ENCODE measurements around the gene CD44. TPM values are rescaled to one million over a fixed set of nuclear protein-coding genes. Genes with fewer than 3 reads are reported as not detected.

Gene CD44
- total RNA-seq, 2 experiments from 2014 or later, result 518 to 534 TPM

- H3K27me3 Mint-ChIP-seq, result no peaks in the 10 kb centered on the region
- no peak for DNase-seq
- H3K27ac Mint-ChIP-seq, result no peak overlapping the region
- ChIA-PET POLR2A (no interaction called here), CTCF (interaction anchor here (0.8 to 2.6 kb wide), 3 partner anchors 10 to 16 kb away, joined by 3 to 6 read pairs (median 4); no protein-coding TSS in a partner anchor)
- peaks cover 3% of the 10 kb centered on the region for H3K9me3 Mint-ChIP-seq
- peaks cover 2% of the 10 kb centered on the region for H3K36me3 Mint-ChIP-seq (ENCODE audit: low read depth)
- no peak overlapping the region for H3K4me3 Mint-ChIP-seq
- peaks cover 35% of the 10 kb centered on the region for H3K4me1 Mint-ChIP-seq
Observed at GRCh38 chr11:35134403-35135148, 4.4 kb upstream of the CD44 start.

GRCh38 chr11:35135222-35135621 is 3.7 kb upstream of the CD44 start:
- Mint-ChIP-seq H3K4me3 (no peak overlapping the region), H3K27ac (no peak overlapping the region), H3K27me3 (no peaks in the 10 kb centered on the region), H3K9me3 (peaks cover 3% of the 10 kb centered on the region), H3K36me3 (ENCODE audit: low read depth) (peaks cover 9% of the 10 kb centered on the region), H3K4me1 (peaks cover 35% of the 10 kb centered on the region)
- DNase-seq, result no peak
- ChIA-PET POLR2A (no interaction called here), CTCF (interaction anchor here (2.6 kb wide), 1 partner anchor 10 kb away, joined by 6 read pairs; no protein-coding TSS in a partner anchor)

GRCh38 chr11:35136311-35136710 is 2.7 kb upstream of the CD44 start:
- Mint-ChIP-seq H3K27me3 (no peaks in the 10 kb centered on the region), H3K4me3 (no peak overlapping the region), H3K4me1 (peaks cover 33% of the 10 kb centered on the region), H3K27ac (no peak overlapping the region), H3K36me3 (ENCODE audit: low read depth) (peaks cover 18% of the 10 kb centered on the region), H3K9me3 (peaks cover 3% of the 10 kb centered on the region)
- ChIA-PET CTCF (no interaction called here), POLR2A (no interaction called here)
- no peak for DNase-seq

- no peaks in the 10 kb centered on the region for H3K27me3 Mint-ChIP-seq
- DNase-seq, result no peak
- H3K9me3 Mint-ChIP-seq, result no peaks in the 10 kb centered on the region
- peak overlapping the region; percentile 87 for H3K4me3 Mint-ChIP-seq
- peaks cover 37% of the 10 kb centered on the region for H3K4me1 Mint-ChIP-seq
- CTCF ChIA-PET, result interaction anchor here (1.2 to 3.1 kb wide), 5 partner anchors 9 to 49 kb away, joined by 4 to 15 read pairs (median 5); no protein-coding TSS in a partner anchor
- H3K27ac Mint-ChIP-seq, result peak overlapping the region; percentile 94
- H3K36me3 Mint-ChIP-seq (ENCODE audit: low read depth), result peaks cover 31% of the 10 kb centered on the region
- POLR2A ChIA-PET, result no interaction called here
Observed at GRCh38 chr11:35138058-35138457, 913 bp upstream of the CD44 start.

- Mint-ChIP-seq H3K4me1 (peaks cover 41% of the 10 kb centered on the region), H3K27ac (peak overlapping the region; percentile 94), H3K9me3 (no peaks in the 10 kb centered on the region), H3K36me3 (ENCODE audit: low read depth) (peaks cover 33% of the 10 kb centered on the region), H3K27me3 (no peaks in the 10 kb centered on the region), H3K4me3 (peak overlapping the region; percentile 87)
- no peak for DNase-seq
- CTCF ChIA-PET, result interaction anchor here (1.1 to 3.1 kb wide), 7 partner anchors 10 to 86 kb away, joined by 3 to 15 read pairs (median 5); no protein-coding TSS in a partner anchor
- POLR2A ChIA-PET, result no interaction called here
Observed at GRCh38 chr11:35138606-35138942, 397 bp upstream of the CD44 start.

GRCh38 chr11:35139722-35140282 is 831 bp downstream of the CD44 start:
- no peaks in the 10 kb centered on the region for H3K27me3 Mint-ChIP-seq
- peaks cover 52% of the 10 kb centered on the region for H3K4me1 Mint-ChIP-seq
- peaks cover 43% of the 10 kb centered on the region for H3K36me3 Mint-ChIP-seq (ENCODE audit: low read depth)
- H3K9me3 Mint-ChIP-seq, result no peaks in the 10 kb centered on the region
- H3K27ac Mint-ChIP-seq, result peak overlapping the region; percentile 94
- H3K4me3 Mint-ChIP-seq, result peak overlapping the region; percentile 87
- POLR2A ChIA-PET, result interaction anchor here (0.5 to 1.0 kb wide), 3 partner anchors 23 to 127 kb away, joined by 3 to 4 read pairs (median 3); no protein-coding TSS in a partner anchor
- DNase-seq, result no peak
- CTCF ChIA-PET, result interaction anchor here (0.6 to 3.1 kb wide), 13 partner anchors 11 to 489 kb away, joined by 3 to 15 read pairs (median 4); no protein-coding TSS in a partner anchor

GRCh38 chr11:35141071-35141470 is 2.1 kb downstream of the CD44 start:
- POLR2A ChIA-PET, result no interaction called here
- Mint-ChIP-seq H3K4me1 (peaks cover 65% of the 10 kb centered on the region), H3K9me3 (no peaks in the 10 kb centered on the region), H3K27ac (peak overlapping the region; percentile 94), H3K36me3 (ENCODE audit: low read depth) (peaks cover 56% of the 10 kb centered on the region), H3K27me3 (no peaks in the 10 kb centered on the region), H3K4me3 (peak overlapping the region; percentile 87)
- CTCF ChIA-PET, result interaction anchor here (0.7 to 3.1 kb wide), 9 partner anchors 10 to 250 kb away, joined by 3 to 15 read pairs (median 5); no protein-coding TSS in a partner anchor
- no peak for DNase-seq

GRCh38 chr11:35141571-35141971 is 2.6 kb downstream of the CD44 start:
- ChIA-PET CTCF (interaction anchor here (0.7 to 2.8 kb wide), 7 partner anchors 9 to 250 kb away, joined by 3 to 8 read pairs (median 5); no protein-coding TSS in a partner anchor), POLR2A (no interaction called here)
- Mint-ChIP-seq H3K4me1 (peaks cover 70% of the 10 kb centered on the region), H3K4me3 (peak overlapping the region; percentile 87), H3K27ac (peak overlapping the region; percentile 94), H3K9me3 (no peaks in the 10 kb centered on the region), H3K27me3 (no peaks in the 10 kb centered on the region), H3K36me3 (ENCODE audit: low read depth) (peaks cover 61% of the 10 kb centered on the region)
- peak; percentile 45 for DNase-seq

- CTCF ChIA-PET, result no interaction called here
- POLR2A ChIA-PET, result no interaction called here
- peak overlapping the region; percentile 28 for H3K27ac Mint-ChIP-seq
- peak overlapping the region; percentile 87 for H3K4me3 Mint-ChIP-seq
- peaks cover 73% of the 10 kb centered on the region for H3K4me1 Mint-ChIP-seq
- peaks cover 2% of the 10 kb centered on the region for H3K9me3 Mint-ChIP-seq
- H3K36me3 Mint-ChIP-seq (ENCODE audit: low read depth), result peaks cover 69% of the 10 kb centered on the region
- no peaks in the 10 kb centered on the region for H3K27me3 Mint-ChIP-seq
- peak; percentile 26 for DNase-seq
Observed at GRCh38 chr11:35142481-35143075, 3.6 kb downstream of the CD44 start.

- H3K36me3 Mint-ChIP-seq (ENCODE audit: low read depth), result peaks cover 78% of the 10 kb centered on the region
- H3K9me3 Mint-ChIP-seq, result peaks cover 2% of the 10 kb centered on the region
- POLR2A ChIA-PET, result interaction anchor here (0.7 kb wide), 1 partner anchor 11 kb away, joined by 3 read pairs; no protein-coding TSS in a partner anchor
- peak overlapping the region; percentile 86 for H3K27ac Mint-ChIP-seq
- DNase-seq, result no peak
- no peaks in the 10 kb centered on the region for H3K27me3 Mint-ChIP-seq
- CTCF ChIA-PET, result interaction anchor here (0.9 to 9.6 kb wide), 3 partner anchors 9 to 26 kb away, joined by 3 to 95 read pairs (median 3); no protein-coding TSS in a partner anchor
- peaks cover 71% of the 10 kb centered on the region for H3K4me1 Mint-ChIP-seq
- peak overlapping the region; percentile 50 for H3K4me3 Mint-ChIP-seq
Observed at GRCh38 chr11:35143297-35144135, 4.5 kb downstream of the CD44 start.

GRCh38 chr11:35144136-35144741 is 5.3 kb downstream of the CD44 start:
- Mint-ChIP-seq H3K27ac (peak overlapping the region; percentile 86), H3K27me3 (no peaks in the 10 kb centered on the region), H3K4me1 (peaks cover 76% of the 10 kb centered on the region), H3K9me3 (peaks cover 7% of the 10 kb centered on the region), H3K4me3 (peak overlapping the region; percentile 50), H3K36me3 (ENCODE audit: low read depth) (peaks cover 86% of the 10 kb centered on the region)
- peak; percentile 77 for DNase-seq
- CTCF ChIA-PET, result interaction anchor here (0.9 to 9.6 kb wide), 3 partner anchors 8 to 27 kb away, joined by 3 to 95 read pairs (median 3); no protein-coding TSS in a partner anchor
- POLR2A ChIA-PET, result interaction anchor here (0.7 kb wide), 1 partner anchor 10 kb away, joined by 3 read pairs; no protein-coding TSS in a partner anchor

Data from activated CD4-positive, alpha-beta T cell treated with anti-CD3 and anti-CD28 coated beads, Interleukin-2, amount 10 ng/mL, durations not matched to agents 7 days and 5 days (primary cell).